BJ (cell line): ENCODE data around the gene B3GAT3. TPM values are rescaled to one million over a fixed set of nuclear protein-coding genes. Genes with fewer than 3 reads are reported as not detected.

Experiments
- CTCF ChIA-PET: fragments of 350-600 bp; formaldehyde crosslinking; extraction: SDS; loops from one replicate; lab custom pipeline; 2021; ENCODE audit warnings: antibody characterized with exemption, inconsistent platforms; lab: Yijun Ruan, JAX
- POLR2A ChIA-PET: fragments of 300-600 bp; sonication (Branson Sonifier 250); formaldehyde crosslinking; extraction: SDS; loops from one replicate; lab custom pipeline; 2021; ENCODE audit warnings: antibody characterized with exemption; lab: Charles Lee
- DNase-seq: peaks from one replicate; pipeline ENCODE4 v3.0.0-alpha.2; 2011; ENCODE audit warnings: low read depth
- H3K27me3 ChIP-seq: 2 replicates; pipeline ENCODE4 v1.6.0; 2011; ENCODE audit warnings: low read length; ENCODE audit not compliant: control insufficient read depth, insufficient read depth
- H3K36me3 ChIP-seq: 2 replicates; pipeline ENCODE4 v1.5.1; 2011; ENCODE audit warnings: low read length; ENCODE audit not compliant: control insufficient read depth, insufficient read depth
- H3K4me3 ChIP-seq: 2 replicates; pipeline ENCODE4 v1.5.1; 2011; ENCODE audit warnings: low read depth, mild to moderate bottlenecking, control low read depth, low read length
- CTCF ChIP-seq: IDR thresholded peaks from 2 replicates; pipeline ENCODE4 v1.5.1; 2011; ENCODE audit warnings: low read depth, mild to moderate bottlenecking, control low read depth, inconsistent platforms, low read length, moderate library complexity; ENCODE audit not compliant: insufficient read depth
- polyA plus RNA-seq: library from polyadenylated mRNA; depleted of rRNA; stranded (reverse); fragments of >200 nt; gene quantifications from 2 replicates; pipeline ENCODE4 v1.2.3, GENCODE V29; 2011

B3GAT3 gene
- polyA plus RNA-seq, 1 experiment = 42.4 TPM

- no peak for TF ChIP-seq CTCF
- Histone ChIP-seq H3K27me3 (no peaks in the 10 kb centered on the region), H3K36me3 (peaks cover 14% of the 10 kb centered on the region), H3K4me3 (no peak overlapping the region)
- ChIA-PET POLR2A (no interaction called here), CTCF (no interaction called here)
- DNase-seq = no peak
Measured at GRCh38 chr11:62605467-62605866, 16.3 kb downstream of the B3GAT3 start.

GRCh38 chr11:62604460-62605120 is 17.2 kb downstream of the B3GAT3 start:
- ChIA-PET POLR2A (no interaction called here), CTCF (interaction anchor here (0.9 kb wide), 1 partner anchor 180 kb away, joined by 3 read pairs; no protein-coding TSS in a partner anchor)
- H3K36me3 ChIP-seq = peaks cover 12% of the 10 kb centered on the region
- no peaks in the 10 kb centered on the region for H3K27me3 ChIP-seq
- DNase-seq = no peak
- H3K4me3 ChIP-seq = no peak overlapping the region
- no peak for TF ChIP-seq CTCF

- Histone ChIP-seq H3K27me3 (no peaks in the 10 kb centered on the region), H3K4me3 (no peak overlapping the region), H3K36me3 (peaks cover 12% of the 10 kb centered on the region)
- DNase-seq = no peak
- ChIA-PET CTCF (interaction anchor here (0.8 to 1.4 kb wide), 3 partner anchors 12 to 209 kb away, joined by 3 to 4 read pairs (median 3); partner anchors contain the start of gene TUT1), POLR2A (no interaction called here)
- no peak for TF ChIP-seq CTCF
Measured at GRCh38 chr11:62603776-62604299, 17.9 kb downstream of the B3GAT3 start.

- CTCF ChIA-PET = interaction anchor here (0.8 to 1.4 kb wide), 3 partner anchors 9 to 208 kb away, joined by 3 to 4 read pairs (median 3); no protein-coding TSS in a partner anchor
- no peak overlapping the region for H3K4me3 ChIP-seq
- no peak for DNase-seq
- peaks cover 9% of the 10 kb centered on the region for H3K36me3 ChIP-seq
- H3K27me3 ChIP-seq = no peaks in the 10 kb centered on the region
- POLR2A ChIA-PET = no interaction called here
- no peak for TF ChIP-seq CTCF
Measured at GRCh38 chr11:62603072-62603408, 18.7 kb downstream of the B3GAT3 start.
